Tibial nerve (tissue), 4 donors: ENCODE results near the gene FLCN. TPM values are rescaled to one million over a fixed set of nuclear protein-coding genes. Genes with fewer than 3 reads are reported as not detected.
A peak's percentile ranks its signal among the peaks of the same experiment; 100 is the strongest.

ENCODE experiments used
- DNase-seq, 2 donors: peaks; one replicate each; pipeline ENCODE4 v3.0.0-alpha.2; 2019; ENCODE audit warnings: low spot score in 2 of 2
- H3K27ac ChIP-seq, 4 donors: fragments of 200-600 bp; sonication (generic) in 3 of 4; one replicate each; pipeline ENCODE4 v1.5.1; 2017 to 2019; ENCODE audit warnings: mild to moderate bottlenecking in 1 of 4
- H3K27me3 ChIP-seq, 2 donors: fragments of 200-600 bp; sonication (generic) in 1 of 2; one replicate each; pipeline versions ENCODE4 v1.5.1 to v1.6.0; 2017 to 2019
- H3K36me3 ChIP-seq, 3 donors: fragments of 200-600 bp; sonication (generic); one replicate each; pipeline ENCODE4 v1.5.1; 2018 to 2019
- H3K4me1 ChIP-seq, 4 donors: fragments of 200-600 bp; sonication (generic) in 3 of 4; one replicate each; pipeline ENCODE4 v1.5.1; 2017 to 2019
- H3K4me3 ChIP-seq, 4 donors: fragments of 200-600 bp; sonication (generic) in 3 of 4; one replicate each; pipeline ENCODE4 v1.5.1; 2017 to 2019; ENCODE audit warnings: mild to moderate bottlenecking in 1 of 4, moderate library complexity in 1 of 4
- H3K9me3 ChIP-seq, 4 donors: fragments of 200-600 bp; sonication (generic) in 3 of 4; one replicate each; pipeline ENCODE4 v1.5.1; 2017 to 2019
- EP300 ChIP-seq, 2 donors: sonication (generic); formaldehyde crosslinking; IDR thresholded peaks; one replicate each; pipeline ENCODE4 v1.6.1; 2017; ENCODE audit warnings: antibody characterized with exemption in 2 of 2, mild to moderate bottlenecking in 1 of 2
- POLR2A ChIP-seq, 2 donors: fragments of 450-650 bp; IDR thresholded peaks; one replicate each; pipeline ENCODE4 v1.6.1; 2017; ENCODE audit warnings: antibody characterized with exemption in 2 of 2, mild to moderate bottlenecking in 2 of 2, moderate library complexity in 2 of 2
- WGBS, 2 donors: methylation state at CpG; one replicate each; pipeline ENCODE4 v1.1.5; 2018; 5-methylcytosine and 5-hydroxymethylcytosine counted together
- total RNA-seq, 4 donors: library from RNA; depleted of rRNA; stranded (reverse); fragments of >200 nt; gene quantifications; one replicate each; pipeline ENCODE4 v1.1.0, GENCODE V29; 2016
- TF ChIP-seq, protein P1 (sequence below), 5 experiments: fragments of 200-600 bp in 3 of 5; fragments of 450-650 bp in 2 of 5; sonication (generic) in 3 of 5; IDR thresholded peaks; one replicate each; pipeline ENCODE4 v1.5.1; 2016 to 2019; ENCODE audit warnings: antibody characterized with exemption in 5 of 5, mild to moderate bottlenecking in 3 of 5, moderate library complexity in 2 of 5

FLCN gene
- total RNA-seq, 4 donors from 2014 or later = 71.5 to 85.9 (median 76.6) TPM

GRCh38 chr17:17205368-17206123, 31.4 kb downstream of the FLCN start:
- Histone ChIP-seq H3K4me3 (peak overlapping the region; percentile 47 to 69 (median 60)), H3K4me1 (peaks cover 0 to 67% (median 33%) of the 10 kb centered on the region in 4 donors), H3K36me3 (peaks cover 0 to 23% (median 0%) of the 10 kb centered on the region in 3 donors), H3K27ac (peak overlapping the region; percentile 76 to 96 (median 92)), H3K9me3 (no peaks in the 10 kb centered on the region), H3K27me3 (no peaks in the 10 kb centered on the region)
- 14 to 28% methylated on average over 30 to 68 of the region's 70 CpGs for WGBS, 2 donors
- peak; percentile 36 to 42 for DNase-seq
- peak in 1 of 2 donors; percentile 8 for TF ChIP-seq EP300 (IDR thresholded peaks at IDR 0.05)
- TF ChIP-seq, protein P1, sequence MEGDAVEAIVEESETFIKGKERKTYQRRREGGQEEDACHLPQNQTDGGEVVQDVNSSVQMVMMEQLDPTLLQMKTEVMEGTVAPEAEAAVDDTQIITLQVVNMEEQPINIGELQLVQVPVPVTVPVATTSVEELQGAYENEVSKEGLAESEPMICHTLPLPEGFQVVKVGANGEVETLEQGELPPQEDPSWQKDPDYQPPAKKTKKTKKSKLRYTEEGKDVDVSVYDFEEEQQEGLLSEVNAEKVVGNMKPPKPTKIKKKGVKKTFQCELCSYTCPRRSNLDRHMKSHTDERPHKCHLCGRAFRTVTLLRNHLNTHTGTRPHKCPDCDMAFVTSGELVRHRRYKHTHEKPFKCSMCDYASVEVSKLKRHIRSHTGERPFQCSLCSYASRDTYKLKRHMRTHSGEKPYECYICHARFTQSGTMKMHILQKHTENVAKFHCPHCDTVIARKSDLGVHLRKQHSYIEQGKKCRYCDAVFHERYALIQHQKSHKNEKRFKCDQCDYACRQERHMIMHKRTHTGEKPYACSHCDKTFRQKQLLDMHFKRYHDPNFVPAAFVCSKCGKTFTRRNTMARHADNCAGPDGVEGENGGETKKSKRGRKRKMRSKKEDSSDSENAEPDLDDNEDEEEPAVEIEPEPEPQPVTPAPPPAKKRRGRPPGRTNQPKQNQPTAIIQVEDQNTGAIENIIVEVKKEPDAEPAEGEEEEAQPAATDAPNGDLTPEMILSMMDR (IDR thresholded peaks at IDR 0.05) = no peak

- H3K27ac ChIP-seq = peak overlapping the region; percentile 76 to 96 (median 92)
- H3K9me3 ChIP-seq = no peaks in the 10 kb centered on the region
- WGBS, 2 donors = 59 to 77% methylated on average over 3 to 10 of the region's 14 CpGs
- peaks cover 0 to 16% (median 0%) of the 10 kb centered on the region in 3 donors for H3K36me3 ChIP-seq
- DNase-seq = no peak
- TF ChIP-seq EP300 (IDR thresholded peaks at IDR 0.05) = no peak
- TF ChIP-seq POLR2A (IDR thresholded peaks at IDR 0.05) = no peak
- TF ChIP-seq, protein P1 (IDR thresholded peaks at IDR 0.05) = no peak
- peaks cover 0 to 74% (median 37%) of the 10 kb centered on the region in 4 donors for H3K4me1 ChIP-seq
- H3K27me3 ChIP-seq = no peaks in the 10 kb centered on the region
- H3K4me3 ChIP-seq = peak overlapping the region; percentile 47 to 69 (median 60)
These were observed 32.2 kb downstream of the FLCN start for GRCh38 chr17:17204635-17205231.

- Histone ChIP-seq H3K27ac (peak overlapping the region in 3 of 4 donors; percentile 1 to 96 (median 95)), H3K36me3 (peaks cover 0 to 15% (median 0%) of the 10 kb centered on the region in 3 donors), H3K4me1 (peaks cover 0 to 79% (median 37%) of the 10 kb centered on the region in 4 donors), H3K9me3 (no peaks in the 10 kb centered on the region), H3K27me3 (no peaks in the 10 kb centered on the region), H3K4me3 (no peak overlapping the region)
- DNase-seq = no peak
- peak in 1 of 2 donors; percentile 59 for TF ChIP-seq EP300 (IDR thresholded peaks at IDR 0.05)
- TF ChIP-seq, protein P1 (IDR thresholded peaks at IDR 0.05) = no peak
- WGBS, 2 donors = 48 to 50% methylated on average over 13 to 15 of the region's 15 CpGs
These were observed 32.9 kb downstream of the FLCN start for GRCh38 chr17:17204041-17204591.

GRCh38 chr17:17203173-17203730, 33.7 kb downstream of the FLCN start:
- no peak for TF ChIP-seq EP300 (IDR thresholded peaks at IDR 0.05)
- no peak for TF ChIP-seq POLR2A (IDR thresholded peaks at IDR 0.05)
- TF ChIP-seq, protein P1 (IDR thresholded peaks at IDR 0.05) = no peak
- Histone ChIP-seq H3K4me1 (peaks cover 0 to 79% (median 37%) of the 10 kb centered on the region in 4 donors), H3K4me3 (no peak overlapping the region), H3K9me3 (no peaks in the 10 kb centered on the region), H3K36me3 (peaks cover 0 to 15% (median 0%) of the 10 kb centered on the region in 3 donors), H3K27ac (peak overlapping the region in 2 of 4 donors; percentile 95 to 96), H3K27me3 (no peaks in the 10 kb centered on the region)
- DNase-seq = no peak
- WGBS, 2 donors = 76% methylated on average over 10 to 13 of the region's 15 CpGs
